Frontal cortex (tissue), 4 donors: ENCODE measurements around the gene SIGLEC12. TPM values are rescaled to one million over a fixed set of nuclear protein-coding genes. Genes with fewer than 3 reads are reported as not detected.
"Not testable (repeated sequence)": the region's sequence is repeated elsewhere in the genome, so short reads cannot be mapped to it uniquely, and the experiment has no call there.

ENCODE experiments used
- DNase-seq, 2 donors: peaks; one replicate each; pipeline ENCODE4 v3.0.0; 2012; ENCODE audit warnings: low spot score in 2 of 2
- FAIRE-seq: peaks from 2 replicates; lab custom pipeline; 2012; peaks lifted over from hg19 to GRCh38; lab: Jason Lieb, UNC
- small RNA-seq: library from RNA; depleted of rRNA; stranded (forward); fragments of <200 nt; gene quantifications from one replicate; pipeline ENCODE3, GENCODE V24; 2014
- total RNA-seq: library from RNA; depleted of rRNA; stranded (reverse); fragments of >200 nt; gene quantifications from one replicate; pipeline ENCODE4 v1.2.3, GENCODE V29; 2014
- donor health status: control.
- donor health status: control.
- donor health status: control.

The SIGLEC12 gene
- total RNA-seq, 1 donor from 2014 or later = not detected

- DNase-seq (no peak), FAIRE-seq (no peak)
These were observed 39.3 kb downstream of the SIGLEC12 start for GRCh38 chr19:51462276-51462675.

DNA sequence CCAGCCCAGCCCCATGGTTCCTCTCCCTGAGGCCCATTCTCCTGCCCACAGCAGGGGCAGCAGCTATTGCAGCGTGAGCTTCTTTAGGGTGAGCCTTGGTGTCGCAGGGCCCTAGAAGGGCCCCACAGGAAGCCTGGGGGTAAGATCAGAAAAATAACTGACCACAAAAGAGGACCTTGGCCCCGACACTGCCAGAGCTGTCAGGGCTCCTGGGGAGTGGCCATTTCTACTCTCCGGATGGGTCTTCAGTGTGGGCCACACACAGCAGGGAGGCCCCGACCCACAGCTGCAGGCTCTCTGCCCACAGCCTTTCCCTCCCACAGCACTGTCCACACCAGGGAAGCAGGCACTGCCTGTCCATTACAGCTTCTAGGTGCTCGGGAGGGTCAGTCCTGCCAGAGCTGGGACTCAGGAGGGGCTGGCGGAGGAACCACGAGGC lies 39.9 kb downstream of the SIGLEC12 start:
- FAIRE-seq = no peak
- no peak for DNase-seq

DNA sequence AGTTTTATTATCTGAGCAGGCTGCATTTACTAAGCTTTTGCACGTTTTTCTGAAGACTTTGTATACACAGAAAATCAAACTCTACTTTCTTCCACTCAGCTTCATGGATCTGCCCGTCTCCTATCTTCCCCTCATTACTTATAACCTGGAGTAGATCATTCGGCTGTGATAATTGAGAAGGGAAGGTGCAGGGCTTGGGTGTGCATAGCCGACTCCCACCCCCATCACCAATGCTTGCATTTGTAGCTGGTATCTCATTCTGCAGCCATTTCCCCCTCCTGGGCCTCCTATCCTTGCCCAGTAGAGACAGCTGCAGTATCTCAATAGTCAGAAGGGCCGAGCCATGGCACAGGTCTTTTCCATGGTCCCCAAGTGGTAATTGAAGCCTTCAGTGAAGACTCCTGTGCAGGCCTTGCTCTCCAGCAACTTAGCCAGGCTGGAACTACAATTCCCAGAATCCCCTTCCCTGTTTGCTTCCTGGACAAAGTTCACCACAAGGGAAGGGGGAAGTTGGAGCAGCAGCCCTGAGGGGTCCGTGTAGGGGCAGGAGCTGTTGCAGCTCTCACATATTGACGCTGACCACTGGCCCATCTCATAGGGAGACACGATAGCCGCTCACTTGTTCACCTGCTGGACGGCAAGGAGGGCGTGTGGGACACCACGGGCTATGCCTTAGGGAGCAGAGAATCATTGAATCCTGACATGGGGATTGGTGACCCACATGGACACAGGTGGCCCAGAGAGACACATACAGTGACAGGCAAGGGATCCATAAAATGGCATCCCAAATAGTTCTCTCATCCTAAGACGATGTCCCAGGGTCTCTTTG lies 41.2 kb downstream of the SIGLEC12 start:
- no peak for FAIRE-seq
- DNase-seq = no peak

- no peak for FAIRE-seq
- DNase-seq = no peak
These were observed 42.6 kb downstream of the SIGLEC12 start for GRCh38 chr19:51458899-51459505.

GRCh38 chr19:51458051-51458645 lies 43.5 kb downstream of the SIGLEC12 start, which contains the start of gene SIGLEC8:
TSS of gene SIGLEC8 (minus strand) at chr19:51458454. CDS start at chr19:51458387, 67 bp downstream.
- FAIRE-seq (no peak), DNase-seq (no peak)

DNA sequence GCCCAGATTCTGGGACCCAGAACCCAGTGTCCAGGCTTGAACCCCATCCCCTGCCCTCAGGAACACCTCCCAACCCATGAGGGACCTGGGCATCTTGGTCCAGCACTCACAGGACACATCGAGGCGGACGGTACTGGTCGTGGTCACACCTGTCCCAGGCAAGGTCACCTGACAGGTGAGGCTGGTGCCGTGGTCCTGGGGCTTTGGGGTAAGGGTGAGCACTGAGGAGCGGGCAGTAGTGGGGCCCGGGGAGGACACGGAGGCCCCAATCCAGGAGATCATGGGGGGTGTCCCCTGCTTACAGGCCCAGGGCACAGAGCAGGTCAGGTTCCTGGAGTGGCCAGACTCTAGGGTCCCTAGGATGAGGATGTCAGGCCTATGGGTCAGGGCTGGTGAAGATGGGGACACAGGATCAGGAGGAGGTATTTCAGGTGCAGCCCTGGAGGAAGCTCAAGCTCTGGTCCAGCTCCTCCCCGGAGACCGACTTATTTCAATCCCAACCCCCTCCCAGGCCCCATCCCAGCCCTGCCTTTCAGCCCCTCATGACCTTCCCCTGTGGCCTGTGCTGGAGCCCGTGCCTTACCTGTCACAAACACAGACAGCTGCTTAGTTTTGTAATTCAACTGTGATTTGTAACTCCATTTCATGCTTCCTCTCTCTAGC lies 44.1 kb downstream of the SIGLEC12 start:
- DNase-seq = no peak
- no peak for FAIRE-seq

DNA sequence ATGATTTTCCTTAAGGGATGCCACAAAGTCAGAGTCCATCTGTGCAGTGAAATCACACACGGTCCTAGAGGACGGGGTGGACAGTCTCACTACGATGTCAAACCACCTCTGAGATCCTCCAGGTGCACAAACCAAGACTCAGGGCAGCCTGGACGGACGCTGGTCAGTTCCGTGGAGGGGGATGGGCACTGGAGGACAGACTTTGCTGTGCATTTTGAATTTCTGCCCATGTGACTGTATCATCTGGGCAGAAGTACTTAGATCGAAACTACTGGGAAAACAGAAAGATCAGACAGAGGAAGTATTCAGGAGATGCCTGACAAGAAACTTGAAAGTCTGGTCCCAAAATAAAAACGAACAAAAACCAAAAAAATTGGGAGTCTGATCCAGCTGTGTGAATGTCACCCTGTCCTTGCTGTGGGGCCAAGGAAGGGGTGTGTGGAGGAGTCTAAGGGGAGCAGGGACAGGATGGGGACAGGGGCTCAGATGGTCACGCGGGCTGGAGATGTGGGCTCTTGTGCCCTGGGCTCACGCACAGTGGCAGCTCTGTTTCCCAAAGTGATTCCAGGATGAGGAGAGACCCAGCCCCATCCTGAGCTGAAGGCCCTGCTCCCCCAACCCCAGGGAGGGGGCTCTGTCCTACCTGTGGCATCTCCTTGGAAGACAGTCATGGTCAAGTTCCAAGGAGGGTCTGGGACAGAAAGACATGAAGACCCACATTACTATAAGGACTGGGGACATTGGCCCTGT lies 44.9 kb downstream of the SIGLEC12 start:
- FAIRE-seq = no peak
- no peak for DNase-seq

DNA sequence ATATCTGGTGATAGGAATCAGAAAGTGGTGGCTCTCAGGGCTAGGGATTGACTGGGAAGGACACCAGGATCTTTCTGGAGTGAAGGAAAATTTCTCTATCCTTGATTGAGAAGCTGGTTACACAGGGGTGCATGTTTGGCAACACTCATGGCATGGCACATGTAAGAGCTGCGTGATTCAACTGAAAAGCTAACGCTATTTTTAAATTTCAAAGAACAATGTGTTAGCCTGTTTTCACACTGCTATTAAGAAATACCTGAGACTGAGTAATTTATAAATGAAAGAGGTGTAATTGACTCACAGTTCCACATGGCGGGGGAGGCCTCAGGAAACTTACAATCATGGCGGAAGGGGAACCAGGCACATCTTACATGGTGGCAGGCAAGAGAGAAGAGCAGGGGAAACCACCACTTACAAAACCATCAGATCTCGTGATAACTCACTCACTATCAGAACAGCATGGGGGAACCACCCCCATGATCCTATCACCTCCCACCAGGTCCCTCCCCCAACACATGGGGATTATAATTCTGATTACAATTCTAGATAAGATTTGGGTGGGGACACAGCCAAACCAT lies 50.8 kb downstream of the SIGLEC12 start:
- FAIRE-seq (no peak), DNase-seq (no peak)

DNA sequence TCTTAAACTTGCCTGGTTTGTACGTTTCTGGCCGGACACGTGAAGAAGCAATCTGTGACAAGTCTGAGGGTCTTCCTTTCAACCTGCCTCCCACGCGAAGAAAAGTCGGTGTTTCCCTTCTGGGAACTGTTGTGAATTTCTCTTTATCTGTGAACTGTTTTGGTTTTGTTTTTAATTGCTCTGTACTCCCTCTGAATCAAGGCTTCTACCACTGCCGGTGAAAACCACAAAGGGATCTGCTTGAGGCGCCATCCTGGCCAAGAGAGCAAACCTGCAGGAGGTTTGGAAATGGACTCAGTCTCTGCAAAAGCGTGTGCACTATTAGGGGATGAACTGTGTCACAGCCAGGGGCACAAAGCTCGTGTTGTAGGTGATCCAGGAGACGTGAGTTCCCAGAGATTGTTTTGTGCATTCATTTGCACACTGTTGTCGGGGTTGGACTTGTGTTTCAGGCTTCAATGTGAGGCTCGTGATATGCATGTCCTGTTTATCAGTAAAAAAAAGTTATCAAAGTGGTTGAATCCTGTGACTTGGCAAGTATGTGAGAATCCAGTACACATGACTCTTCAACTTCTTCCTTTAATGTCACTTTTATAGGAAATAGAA lies 53.1 kb downstream of the SIGLEC12 start:
- FAIRE-seq (no peak), DNase-seq (no peak)

DNA sequence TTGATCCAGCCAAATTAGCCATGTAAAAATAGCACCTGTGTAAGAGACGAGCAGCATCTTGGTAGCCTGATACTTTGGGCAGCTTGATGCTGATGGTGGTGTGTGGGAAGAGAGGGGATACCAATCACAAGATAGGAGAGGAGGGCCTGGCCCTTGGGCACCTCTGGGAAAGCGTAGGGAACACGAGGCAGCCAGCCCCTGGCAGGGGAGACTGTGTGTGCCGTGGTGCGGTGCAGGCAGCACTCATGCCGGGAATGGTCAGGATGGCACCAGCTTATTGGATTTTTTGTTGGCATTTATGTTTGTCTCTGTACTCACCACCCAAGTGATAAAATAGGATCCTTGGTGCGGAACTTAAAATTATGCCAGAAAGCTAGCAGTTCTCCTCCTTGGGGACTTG lies 53.6 kb downstream of the SIGLEC12 start:
- DNase-seq (no peak), FAIRE-seq (no peak)

DNA sequence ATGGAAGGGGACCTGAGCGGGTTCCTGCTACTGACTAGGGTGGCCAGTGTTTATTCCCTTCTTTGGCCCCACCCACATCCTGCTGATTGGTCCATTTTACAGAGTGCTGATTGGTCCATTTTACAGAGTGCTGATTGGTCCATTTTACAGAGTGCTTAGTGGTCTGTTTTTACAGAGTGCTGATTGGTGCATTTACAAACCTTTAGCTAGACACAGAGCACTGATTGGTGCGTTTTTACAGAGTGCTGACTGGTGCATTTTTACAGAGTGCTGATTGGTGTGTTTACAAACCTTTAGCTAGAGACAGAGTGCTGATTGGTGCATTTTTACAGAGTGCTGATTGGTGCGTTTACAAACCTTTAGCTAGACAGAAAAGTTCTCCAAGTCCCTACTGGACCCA lies 54.1 kb downstream of the SIGLEC12 start:
- FAIRE-seq = not testable (repeated sequence)

GRCh38 chr19:51441410-51442390 lies 59.9 kb downstream of the SIGLEC12 start:
- no peak for FAIRE-seq
- no peak for DNase-seq

More for the DNA sequence above, 54.1 kb downstream of the SIGLEC12 start:
- DNase-seq = not testable (repeated sequence)

Small RNA genes lying within 50 kb of the gene (small RNA-seq; reads per million reads assigned to genes)
- not detected for gene AC020914.3
- gene AC020914.5 = not detected

Other genes starting within 250 kb of the SIGLEC12 start
- gene IGLON5, start 190.2 kb downstream of the SIGLEC12 start, total RNA-seq = 4.1 TPM
- 0.41 TPM for gene VSIG10L, start 159.7 kb downstream of the SIGLEC12 start, total RNA-seq
- 41.2 TPM for gene ETFB, start 135.4 kb downstream of the SIGLEC12 start, total RNA-seq
- not detected for gene CLDND2, start 132.8 kb downstream of the SIGLEC12 start, total RNA-seq
- not detected for gene NKG7, start 129.1 kb downstream of the SIGLEC12 start, total RNA-seq
- gene LIM2, start 113.8 kb downstream of the SIGLEC12 start, total RNA-seq = not detected
- not detected for gene C19orf84, start 111.2 kb downstream of the SIGLEC12 start, total RNA-seq
- gene SIGLEC10, start 84.2 kb downstream of the SIGLEC12 start, total RNA-seq = 1.2 TPM
- 0.82 TPM for gene SIGLEC8, start 43.3 kb downstream of the SIGLEC12 start, total RNA-seq
- gene CEACAM18, start 23.3 kb downstream of the SIGLEC12 start, total RNA-seq = not detected
- gene SIGLEC6, start 29.9 kb upstream of the SIGLEC12 start, total RNA-seq = not detected
- gene ZNF175, start 69.5 kb upstream of the SIGLEC12 start, total RNA-seq = 7.3 TPM
- gene SIGLEC5, start 128.6 kb upstream of the SIGLEC12 start, total RNA-seq = under 0.01 TPM
- 0.41 TPM for gene SIGLEC14, start 145.0 kb upstream of the SIGLEC12 start, total RNA-seq
- gene SPACA6, start 191.5 kb upstream of the SIGLEC12 start, total RNA-seq = 3.7 TPM
- 3.3 TPM for gene HAS1, start 222.2 kb upstream of the SIGLEC12 start, total RNA-seq